Motor neuron (in vitro differentiated cells): ENCODE data around the gene ZKSCAN5. TPM values are rescaled to one million over a fixed set of nuclear protein-coding genes. Genes with fewer than 3 reads are reported as not detected.
A peak's percentile ranks its signal among the peaks of the same experiment; 100 is the strongest.

Experiments used
- ATAC-seq, 8 experiments: fragments of 200-7000 bp; cut with Tn5 transposase; replicated peaks in 6 of 8; 2 replicates each; pipeline ENCODE4 v1.8.0; 2021; ENCODE audit warnings: mild to moderate bottlenecking in 8 of 8, moderate library complexity in 8 of 8
- H3K27ac ChIP-seq, 2 donors: fragments of 250-450 bp; sonication (Bioruptor Pico); 2 replicates each; pipeline ENCODE4 v1.9.0; 2021; ENCODE audit warnings: antibody characterized with exemption in 2 of 2, mild to moderate bottlenecking in 2 of 2, moderate library complexity in 1 of 2
- H3K4me1 ChIP-seq, 2 donors: fragments of 250-450 bp; sonication (Bioruptor Pico); replicated peaks in 1 of 2; 2 replicates each; pipeline ENCODE4 v1.6.1; 2021; ENCODE audit warnings: antibody characterized with exemption in 2 of 2, mild to moderate bottlenecking in 2 of 2, moderate library complexity in 1 of 2
- H3K4me3 ChIP-seq, 5 donors: fragments of 250-450 bp; sonication (Bioruptor Pico); 2 replicates each; pipeline ENCODE4 v1.9.0; 2021; ENCODE audit warnings: antibody characterized with exemption in 5 of 5, mild to moderate bottlenecking in 5 of 5, moderate library complexity in 4 of 5
- WGBS, 10 experiments: fragments of 450-650 bp; shearing (Covaris generic); methylation state at CpG; one replicate each; pipeline ENCODE4 v1.0.0; 2022; 5-methylcytosine and 5-hydroxymethylcytosine counted together
- in situ Hi-C, 9 experiments: fragments of 400-800 bp; cut with MboI; loops; one replicate each; pipeline ENCODE4 v1.15.0; 2021; ENCODE audit warnings: low sequenced_read_pairs in 9 of 9, low pct_unique_long_range_greater_than_20kb in 2 of 9; ENCODE audit not compliant: unreplicated experiment in 9 of 9
- total RNA-seq, 8 experiments: library from RNA; unstranded; fragments of 300-600 nt; gene quantifications; 2 replicates each; pipeline versions ENCODE4 v1.2.3 to v1.2.4, GENCODE V29; 2022

ZKSCAN5 gene
- total RNA-seq, 8 experiments from 2014 or later = 9.0 to 19.7 (median 17.1) TPM

DNA sequence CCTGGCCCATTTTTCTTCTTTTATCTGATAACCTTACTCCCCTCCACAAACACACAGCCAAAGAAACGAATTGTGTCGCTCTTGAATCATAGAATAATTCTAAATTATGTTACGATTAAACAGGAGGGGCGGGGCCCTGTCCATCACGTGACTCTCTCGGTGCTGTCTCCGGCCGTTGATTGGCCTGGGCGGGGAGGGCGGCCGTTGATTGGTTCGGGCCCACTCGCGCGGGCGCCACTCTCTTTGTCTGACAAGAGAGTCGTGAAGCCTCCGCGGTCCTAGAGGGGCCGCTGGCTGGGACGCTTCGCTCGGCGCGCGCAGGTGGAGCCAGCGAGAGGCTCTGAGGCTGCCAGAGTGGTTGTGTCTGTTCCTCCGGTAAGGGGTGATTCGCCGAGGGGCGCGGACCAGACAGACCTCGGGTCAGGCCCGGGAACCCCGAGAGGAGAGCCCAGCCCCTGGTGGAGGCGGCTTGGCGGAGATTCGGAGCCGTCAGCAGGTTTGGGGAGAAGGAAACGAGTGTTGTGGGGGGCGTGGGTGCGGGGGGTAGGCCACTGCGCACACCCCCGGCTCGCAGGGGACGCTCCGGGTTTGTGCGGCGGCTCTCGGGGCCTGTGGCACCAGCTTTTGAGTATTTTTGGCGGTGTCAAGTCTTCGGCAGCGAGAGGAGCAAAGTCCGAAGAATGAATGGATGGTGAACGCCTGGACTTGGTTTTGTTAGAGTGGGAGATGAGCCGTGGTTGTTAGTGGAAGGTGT lies 31.7 kb upstream of the ZKSCAN5 start, which contains the start of gene ZNF789:
TSS of gene ZNF789 (plus strand) at position 330 of the 754 bp plus-strand sequence. CDS start 3,567 bp downstream, outside the sequence.
- in situ Hi-C loops = no loop called here
- ATAC-seq = peak; percentile 89 to 99 (median 99)

DNA sequence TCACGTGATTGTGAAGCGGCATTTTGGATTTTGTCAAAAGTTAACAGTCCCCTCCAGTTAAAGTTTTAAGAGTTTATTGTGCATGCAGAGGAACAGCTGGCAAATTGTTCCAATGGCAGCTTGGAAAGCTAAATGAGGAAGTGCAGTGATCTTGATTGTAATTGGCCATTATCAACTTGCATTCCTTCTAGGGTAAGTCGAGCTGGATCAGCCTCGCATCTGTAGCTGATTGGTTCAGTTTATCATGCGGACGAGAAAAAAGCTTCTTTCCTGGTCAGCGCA lies 31.2 kb upstream of the ZKSCAN5 start:
- ATAC-seq = peak in 3 of 8 experiments; percentile 20 to 24 (median 23)
- Histone ChIP-seq H3K27ac (no peak overlapping the region), H3K4me3 (peak overlapping the region; percentile 62 to 89 (median 66)), H3K4me1 (peaks cover 8 to 9% of the 10 kb centered on the region in 2 donors)
- 0 to 20% (median 4%) methylated on average over 1 to 7 of the region's 7 CpGs; no CpG with 5 or more reads in 2 of the 10 experiments for WGBS, 10 experiments
- in situ Hi-C loops = no loop called here

More for the DNA sequence above, 31.7 kb upstream of the ZKSCAN5 start, which contains the start of gene ZNF789:
- H3K4me3 ChIP-seq = peak within 1 kb of the TSS; percentile 62 to 89 (median 66)
- 0 to 7% (median 0%) methylated on average over 2 to 30 of the region's 56 CpGs; no CpG with 5 or more reads in 3 of the 10 experiments for WGBS, 10 experiments
- peaks cover 8 to 9% of the 10 kb centered on the region in 2 donors for H3K4me1 ChIP-seq
- peak within 1 kb of the TSS; percentile 88 to 91 for H3K27ac ChIP-seq

DNA sequence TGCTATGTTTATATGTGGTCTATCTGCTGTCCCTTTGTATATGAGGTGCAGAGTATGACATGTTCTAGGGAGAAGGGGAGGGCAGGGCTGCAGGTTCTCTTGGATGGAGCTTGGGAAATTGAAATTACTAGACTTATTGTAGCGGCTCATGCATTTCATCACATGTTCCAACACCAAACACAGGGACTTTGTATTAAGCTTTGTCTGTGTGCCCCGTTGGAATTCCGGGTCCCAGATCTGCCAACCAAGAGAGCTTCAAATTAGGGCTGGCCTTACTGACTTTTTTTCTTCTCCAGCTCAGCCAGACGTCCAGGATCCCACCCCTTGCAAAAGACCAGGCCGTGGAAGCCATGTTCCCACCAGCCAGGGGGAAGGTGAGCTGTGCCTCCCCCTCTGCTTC lies 28.4 kb upstream of the ZKSCAN5 start:
- ATAC-seq = no peak
- Histone ChIP-seq H3K27ac (no peak overlapping the region), H3K4me1 (peaks cover 8 to 9% of the 10 kb centered on the region in 2 donors), H3K4me3 (no peak overlapping the region)
- in situ Hi-C loops = no loop called here
- WGBS, 10 experiments = 70 to 88% (median 81%) methylated on average over 1 to 4 of the region's 5 CpGs; no CpG with 5 or more reads in 5 of the 10 experiments

DNA sequence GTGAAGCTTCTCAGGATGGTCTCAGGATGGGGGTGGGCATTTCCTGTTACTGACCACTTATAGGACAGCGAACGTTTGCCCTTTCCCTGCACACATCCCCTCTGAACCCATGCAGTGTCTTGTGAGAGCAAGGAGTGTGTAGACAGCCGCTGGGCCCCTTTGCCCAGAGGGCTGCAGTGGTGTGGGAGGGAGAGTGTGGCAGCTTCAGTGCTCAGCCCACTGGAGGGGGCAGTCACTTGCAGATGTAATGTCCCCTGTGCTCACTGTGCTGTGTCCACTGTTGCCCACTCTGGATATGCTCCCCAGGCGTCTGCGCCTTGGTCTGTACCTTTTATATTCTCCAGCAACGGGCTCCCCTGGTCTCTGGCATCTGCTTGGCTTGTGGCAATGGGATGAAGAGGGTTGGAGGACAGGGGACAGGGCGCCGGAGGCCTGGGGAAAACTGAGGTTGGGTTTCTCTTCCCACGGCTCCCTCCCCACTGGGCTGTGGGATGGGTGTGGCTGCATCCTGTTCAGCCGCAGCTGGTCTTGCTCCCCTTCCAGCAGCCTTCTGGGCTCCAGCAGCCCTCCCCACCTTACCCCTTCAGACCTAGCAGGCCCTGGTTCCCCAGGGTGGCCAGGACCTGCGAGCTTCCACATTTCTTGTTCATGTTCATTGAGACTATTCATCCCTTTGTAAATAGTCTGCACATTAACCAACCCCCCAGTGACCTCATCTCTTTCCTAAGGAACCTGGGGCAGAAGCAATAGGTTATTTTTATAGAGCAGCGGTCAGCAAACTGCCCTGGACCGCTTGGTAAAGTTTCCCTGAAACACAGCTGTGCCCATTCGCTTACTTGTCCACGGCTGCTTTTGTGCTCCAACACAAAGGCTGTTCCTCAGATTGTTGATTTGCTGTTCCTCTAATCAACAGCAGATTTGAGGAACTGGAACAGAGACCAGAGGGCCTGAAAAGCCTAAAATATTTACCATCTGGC lies 25.7 kb upstream of the ZKSCAN5 start:
- no peak overlapping the region for H3K4me3 ChIP-seq
- ATAC-seq = peak; percentile 6 to 86 (median 54)
- H3K27ac ChIP-seq = no peak overlapping the region
- 13 to 79% (median 70%) methylated on average over 2 to 9 of the region's 15 CpGs; no CpG with 5 or more reads in 2 of the 10 experiments for WGBS, 10 experiments
- peaks cover 3 to 5% of the 10 kb centered on the region in 2 donors for H3K4me1 ChIP-seq
- in situ Hi-C loops = no loop called here

DNA sequence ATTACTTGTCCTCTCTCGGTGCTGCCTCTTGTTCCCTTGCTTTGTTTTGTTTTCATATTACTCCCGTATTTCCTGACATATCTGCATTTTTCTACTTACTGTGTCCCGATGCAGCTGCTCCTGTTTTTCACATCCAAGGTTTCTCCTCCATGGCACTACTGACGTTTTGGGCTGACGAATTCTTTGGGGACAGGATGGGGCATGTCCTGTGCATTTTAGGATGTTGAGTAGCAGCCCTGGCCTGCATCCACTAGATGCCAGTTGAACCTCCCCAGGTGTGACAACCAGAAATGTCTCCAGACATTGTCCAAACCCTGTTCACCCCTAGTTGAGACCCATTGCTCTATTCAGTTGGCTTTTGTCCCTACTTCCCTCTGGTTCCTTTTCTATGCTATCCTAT lies 19.4 kb upstream of the ZKSCAN5 start:
- no peak for ATAC-seq

DNA sequence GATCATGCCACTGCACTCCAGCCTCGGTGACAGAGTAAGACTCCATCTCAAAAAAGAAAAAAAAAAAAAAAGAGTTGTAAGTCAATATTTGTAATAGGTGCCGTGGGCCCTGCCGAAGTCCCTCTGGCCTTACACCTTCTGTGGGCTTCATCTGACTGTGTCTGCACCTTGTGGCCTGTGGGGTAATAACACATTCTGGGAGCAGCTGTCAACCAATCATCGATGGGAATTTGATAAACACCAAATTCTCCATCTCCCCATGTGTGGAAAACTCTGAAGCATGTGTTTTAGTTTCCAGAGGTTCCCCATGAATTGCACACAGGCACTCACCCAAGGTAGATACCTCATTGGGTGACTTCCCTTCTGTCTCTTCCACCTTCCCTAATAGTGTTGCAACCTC lies 15.2 kb upstream of the ZKSCAN5 start:
- in situ Hi-C loops = no loop called here
- peak in 2 of 8 experiments; percentile 23 to 38 for ATAC-seq
- 89 to 100% (median 92%) methylated on average over 1 to 4 of the region's 4 CpGs; no CpG with 5 or more reads in 3 of the 10 experiments for WGBS, 10 experiments
- H3K27ac ChIP-seq = no peak overlapping the region
- H3K4me1 ChIP-seq = no peaks in the 10 kb centered on the region
- H3K4me3 ChIP-seq = no peak overlapping the region

More for the DNA sequence above, 19.4 kb upstream of the ZKSCAN5 start:
- H3K27ac ChIP-seq = no peak overlapping the region
- in situ Hi-C loops = no loop called here
- H3K4me3 ChIP-seq = no peak overlapping the region
- 60 to 100% (median 91%) methylated on average over 1 to 5 of the region's 5 CpGs; no CpG with 5 or more reads in 2 of the 10 experiments for WGBS, 10 experiments
- H3K4me1 ChIP-seq = no peaks in the 10 kb centered on the region

DNA sequence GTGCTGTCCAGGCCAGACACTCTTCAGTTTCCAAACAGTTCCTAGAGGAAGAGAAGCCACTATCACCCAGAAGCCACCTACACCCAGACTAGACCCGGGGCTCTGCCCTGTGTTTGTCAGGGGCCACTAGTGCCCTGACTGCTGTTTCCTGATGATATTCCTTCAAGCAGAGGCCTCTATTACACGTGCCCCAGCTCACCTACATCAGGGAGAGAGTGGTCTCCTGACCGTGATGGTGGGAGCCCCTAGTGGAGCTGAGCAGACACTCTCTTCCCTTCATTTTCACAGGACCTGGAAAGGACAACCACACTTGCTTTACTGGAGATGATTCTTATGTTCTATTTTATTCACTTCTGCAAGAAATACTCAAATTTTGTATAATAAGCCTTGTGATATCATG lies 13.6 kb upstream of the ZKSCAN5 start:
- 60 to 100% (median 80%) methylated on average over 1 to 2 of the region's 3 CpGs; no CpG with 5 or more reads in 7 of the 10 experiments for WGBS, 10 experiments
- no peak for ATAC-seq
- no peaks in the 10 kb centered on the region for H3K4me1 ChIP-seq
- H3K27ac ChIP-seq = no peak overlapping the region
- in situ Hi-C loops = no loop called here
- H3K4me3 ChIP-seq = no peak overlapping the region

DNA sequence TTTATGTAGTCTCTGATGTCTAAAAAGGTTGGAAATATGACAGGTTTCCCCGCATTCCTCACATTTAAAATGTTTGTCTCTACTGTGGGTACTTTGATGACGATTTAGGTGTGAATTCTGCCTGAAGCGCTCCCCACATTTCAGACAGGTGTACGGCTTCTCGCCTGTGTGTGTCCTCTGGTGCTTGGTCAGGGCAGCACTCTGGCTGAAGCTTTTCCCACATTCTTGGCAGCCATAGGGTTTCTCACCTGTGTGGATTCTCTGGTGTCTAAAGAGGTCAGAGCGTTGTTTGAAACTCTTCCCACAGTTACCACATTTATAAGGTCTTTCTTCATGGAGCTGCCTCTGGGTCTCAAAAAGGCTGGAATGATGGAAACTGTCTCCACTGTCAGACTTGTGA lies 10.6 kb upstream of the ZKSCAN5 start:
- WGBS, 10 experiments = 95 to 100% (median 100%) methylated on average over 1 to 5 of the region's 6 CpGs; no CpG with 5 or more reads in 5 of the 10 experiments
- Histone ChIP-seq H3K4me3 (no peak overlapping the region), H3K27ac (no peak overlapping the region), H3K4me1 (peaks cover 9 to 12% of the 10 kb centered on the region in 2 donors)
- in situ Hi-C loops = no loop called here
- ATAC-seq = no peak

DNA sequence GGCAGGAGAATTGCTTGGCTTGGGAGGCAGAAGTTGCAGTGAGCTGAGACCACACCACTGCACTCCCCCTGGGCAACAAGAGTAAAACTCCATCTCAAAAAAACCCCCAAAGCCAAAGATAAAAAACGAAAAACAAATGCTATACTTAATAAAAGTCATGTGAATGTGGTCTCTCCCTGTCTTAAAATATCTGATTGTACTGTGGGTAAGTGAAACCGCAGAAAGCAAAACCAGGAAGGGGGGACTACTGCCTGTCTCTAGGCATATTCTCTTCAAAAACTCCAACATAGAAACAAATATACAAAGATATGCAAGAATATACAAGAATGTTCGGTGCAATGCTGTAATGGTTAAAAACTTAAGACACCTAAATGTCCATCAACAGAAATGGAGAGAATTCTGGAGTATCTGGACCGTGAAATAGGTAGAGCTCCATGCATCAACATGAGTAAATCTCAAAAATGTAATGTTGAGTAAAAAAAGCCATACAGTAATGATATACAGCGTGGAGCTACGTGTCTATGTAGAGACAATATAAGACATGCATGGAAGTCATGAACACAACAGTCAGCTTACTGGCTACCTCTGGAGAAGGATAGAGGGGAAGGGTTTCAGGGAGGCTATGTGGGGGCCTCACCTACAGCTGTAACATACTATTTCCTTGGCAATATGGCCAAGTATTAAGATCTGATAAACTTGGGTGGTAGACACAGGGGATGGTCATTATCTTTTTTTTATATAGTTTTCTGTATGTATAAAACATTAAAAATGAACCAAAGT lies 6.5 kb upstream of the ZKSCAN5 start:
- in situ Hi-C loops = no loop called here
- H3K27ac ChIP-seq = no peak overlapping the region
- peak overlapping the region in 4 of 5 donors; percentile 59 to 84 (median 76) for H3K4me3 ChIP-seq
- H3K4me1 ChIP-seq = peaks cover 9 to 14% of the 10 kb centered on the region in 2 donors
- no peak for ATAC-seq
- WGBS, 10 experiments = 61 to 100% (median 87%) methylated on average over 1 to 6 of the region's 6 CpGs

DNA sequence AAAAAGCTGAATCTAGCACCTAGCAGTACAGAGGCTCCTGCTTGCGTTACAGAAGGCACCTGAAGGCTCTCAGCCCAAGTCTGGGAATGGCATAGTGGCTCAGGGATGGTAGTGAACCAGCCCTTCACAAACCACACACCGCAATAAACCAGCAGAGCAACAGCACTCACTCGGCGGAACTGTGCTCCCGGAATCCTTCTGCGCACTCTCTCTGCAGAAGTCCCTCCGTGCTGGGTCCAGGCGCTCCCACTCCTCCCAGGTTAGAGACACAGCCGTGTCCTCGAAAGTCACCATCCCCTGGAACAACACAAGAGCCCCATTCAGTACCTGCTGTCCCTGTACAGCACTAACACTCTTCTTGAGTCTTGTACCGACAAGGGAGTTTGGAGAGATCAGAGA lies 5.9 kb upstream of the ZKSCAN5 start:
- peak overlapping the region; percentile 59 to 84 (median 76) for H3K4me3 ChIP-seq
- H3K4me1 ChIP-seq = peaks cover 9 to 14% of the 10 kb centered on the region in 2 donors
- in situ Hi-C loops = no loop called here
- no peak overlapping the region for H3K27ac ChIP-seq
- ATAC-seq = no peak
- 57 to 100% (median 74%) methylated on average over 1 to 7 of the region's 11 CpGs; no CpG with 5 or more reads in 4 of the 10 experiments for WGBS, 10 experiments

DNA sequence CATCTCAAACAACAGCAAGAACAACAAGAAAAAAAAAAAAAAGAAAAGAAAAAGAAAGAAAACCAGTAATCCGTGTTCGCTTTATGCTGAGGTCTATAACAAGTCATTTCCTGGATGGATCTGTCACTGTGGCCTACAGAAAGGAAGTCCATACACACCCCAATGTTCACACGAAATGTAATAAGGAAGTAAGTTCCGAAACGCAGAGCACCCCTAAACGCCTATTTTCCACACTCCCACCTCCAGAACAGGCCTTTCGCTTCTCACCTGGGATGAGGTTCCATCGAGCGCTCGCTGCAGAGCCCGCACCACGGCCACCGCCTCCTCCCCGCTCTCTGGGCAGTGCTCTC lies 5.1 kb upstream of the ZKSCAN5 start:
- 0 to 10% (median 0%) methylated on average over 2 to 7 of the region's 14 CpGs; no CpG with 5 or more reads in 3 of the 10 experiments for WGBS, 10 experiments
- peak in 2 of 8 experiments; percentile 3 to 4 for ATAC-seq
- Histone ChIP-seq H3K27ac (peak overlapping the region; percentile 63 to 87), H3K4me1 (peaks cover 9 to 14% of the 10 kb centered on the region in 2 donors), H3K4me3 (peak overlapping the region; percentile 59 to 84 (median 76))
- in situ Hi-C loops = no loop called here
